DND-41 (cell line): ENCODE data around the gene MT3.

Experiments used
- CTCF ChIP-seq: IDR thresholded peaks from 2 replicates; pipeline ENCODE4 v1.5.1; 2012; ENCODE audit warnings: borderline replicate concordance, low read length, moderate library complexity, mild to moderate bottlenecking; ENCODE audit not compliant: poor library complexity, severe bottlenecking; ENCODE audit errors: extremely low read depth
- EZH2 ChIP-seq: IDR thresholded peaks from 3 replicates; pipeline ENCODE4 v1.6.1; 2012; ENCODE audit warnings: borderline replicate concordance, low read depth, mild to moderate bottlenecking, moderate library complexity, low read length, inconsistent platforms; ENCODE audit not compliant: severe bottlenecking

- TF ChIP-seq CTCF = no peak
- no peak for TF ChIP-seq EZH2
Observed at GRCh38 chr16:56559109-56559508, 30.2 kb upstream of the MT3 start.
